Choroid plexus epithelial cell (primary cell): ENCODE measurements around the gene CIDEC.
"Not testable (repeated sequence)": the region's sequence is repeated elsewhere in the genome, so short reads cannot be mapped to it uniquely, and the experiment has no call there.

Experiments
- DNase-seq: peaks from one replicate; pipeline ENCODE4 v3.0.0-alpha.2; 2010; ENCODE audit warnings: low read depth
- H3K4me3 ChIP-seq: 2 replicates; pipeline ENCODE4 v1.5.1; 2011; ENCODE audit warnings: low read depth, mild to moderate bottlenecking, control low read depth, low read length, moderate library complexity
- CTCF ChIP-seq: conservative IDR thresholded peaks from 2 replicates; pipeline ENCODE4 v1.5.1; 2011; ENCODE audit warnings: low read depth, mild to moderate bottlenecking, control low read depth, inconsistent platforms, low read length, moderate library complexity

The CIDEC gene

DNA sequence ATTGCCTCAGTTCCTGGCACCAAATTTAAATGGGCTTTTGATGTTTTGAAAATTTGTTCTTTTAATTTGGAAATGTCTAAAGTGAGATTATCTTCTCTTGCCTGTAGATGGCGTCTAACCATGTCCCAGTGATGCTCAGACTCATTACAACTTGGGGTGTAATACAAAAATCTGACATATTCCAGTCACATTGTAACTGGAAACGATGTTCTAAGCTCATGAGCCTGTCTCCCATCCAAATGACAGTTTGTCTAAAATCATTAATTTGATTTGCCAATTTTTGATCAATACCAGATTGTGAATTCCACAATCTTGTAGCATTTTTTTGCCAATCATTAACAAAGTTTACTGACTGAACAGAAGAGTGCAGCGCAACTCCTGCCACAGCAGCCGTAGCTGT lies 31.2 kb downstream of the CIDEC start:
- not testable (repeated sequence) for H3K4me3 ChIP-seq
- peak; percentile 64 for DNase-seq
- TF ChIP-seq CTCF: peak; percentile 51

DNA sequence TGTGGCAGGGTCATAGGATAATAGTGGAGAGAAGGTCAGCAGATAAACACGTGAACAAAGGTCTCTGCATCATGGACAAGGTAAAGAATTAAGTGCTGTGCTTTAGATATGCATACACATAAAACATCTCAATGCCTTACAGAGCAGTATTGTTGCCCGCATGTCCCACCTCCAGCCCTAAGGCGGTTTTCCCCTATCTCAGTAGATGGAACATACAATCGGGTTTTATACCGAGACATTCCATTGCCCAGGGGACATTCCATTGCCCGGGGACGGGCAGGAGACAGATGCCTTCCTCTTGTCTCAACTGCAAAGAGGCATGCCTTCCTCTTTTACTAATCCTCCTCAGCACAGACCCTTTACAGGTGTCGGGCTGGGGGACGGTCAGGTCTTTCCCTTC lies 32.2 kb downstream of the CIDEC start:
- H3K4me3 ChIP-seq, DNase-seq: not testable (repeated sequence)

DNA sequence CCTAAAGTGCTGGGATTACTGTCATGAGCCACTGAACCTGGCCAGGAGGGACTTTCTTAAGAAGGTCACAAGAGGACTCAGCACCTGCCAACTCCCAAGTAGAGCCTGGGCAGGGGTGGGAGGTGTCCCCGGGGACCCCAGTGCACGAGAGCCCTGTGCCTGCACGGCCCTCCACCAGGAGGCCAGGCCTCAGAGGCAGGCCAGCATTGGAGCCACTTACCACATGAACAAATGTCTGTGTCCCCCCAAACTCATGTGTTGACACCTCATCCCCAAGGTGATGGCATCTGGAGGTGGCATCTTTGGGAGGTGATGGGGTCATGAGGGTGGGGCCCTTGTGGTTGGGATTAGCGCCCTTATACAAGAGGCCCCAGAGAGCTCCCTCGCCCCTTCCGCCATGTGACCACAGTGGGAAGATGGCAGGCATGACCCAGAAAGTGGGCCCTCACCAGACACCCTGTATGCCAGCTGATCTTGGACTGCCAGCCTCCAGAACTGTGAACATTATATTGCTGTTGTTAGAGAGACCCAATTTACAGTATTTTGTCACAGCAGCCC lies 33.0 kb downstream of the CIDEC start:
- DNase-seq: no peak
- no peak overlapping the region for H3K4me3 ChIP-seq
- no peak for TF ChIP-seq CTCF

GRCh38 chr3:9846231-9846630 lies 33.8 kb downstream of the CIDEC start:
- no peak overlapping the region for H3K4me3 ChIP-seq
- no peak for DNase-seq
- no peak for TF ChIP-seq CTCF

- TF ChIP-seq CTCF: no peak
- peak; percentile 98 for DNase-seq
Observed at GRCh38 chr3:9843715-9844438, 36.2 kb downstream of the CIDEC start, which contains the start of gene RPUSD3. Gene RPUSD3 (minus strand): TSS chr3:9844008. CDS start chr3:9843990, 18 bp downstream.

DNA sequence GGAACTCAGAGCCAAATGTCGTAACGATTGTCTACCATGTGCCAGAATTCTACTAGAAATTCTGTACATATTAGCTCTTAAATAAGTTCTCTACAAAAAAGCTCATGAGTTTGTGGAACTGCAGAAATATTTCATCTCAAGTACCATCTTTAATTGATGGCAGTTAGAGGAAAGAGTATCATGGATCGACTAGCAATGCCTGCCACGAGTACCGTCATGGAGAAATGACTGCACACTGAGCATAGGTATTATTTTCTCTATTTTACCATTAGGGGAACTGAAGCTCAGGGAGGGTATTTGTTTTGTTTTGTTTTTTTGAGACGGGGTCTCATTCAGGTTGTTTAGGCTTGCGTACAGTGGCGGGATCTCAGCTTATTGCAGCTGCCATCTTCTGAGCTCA lies 39.0 kb downstream of the CIDEC start:
- no peak overlapping the region for H3K4me3 ChIP-seq
- TF ChIP-seq CTCF: no peak
- no peak for DNase-seq

More at GRCh38 chr3:9843715-9844438, 36.2 kb downstream of the CIDEC start, which contains the start of gene RPUSD3:
- peak within 1 kb of the TSS; percentile 88 for H3K4me3 ChIP-seq

GRCh38 chr3:9838856-9839255 lies 41.2 kb downstream of the CIDEC start:
- H3K4me3 ChIP-seq: no peak overlapping the region
- TF ChIP-seq CTCF: no peak
- DNase-seq: no peak
